ENCODE results near the gene ALKBH1. TPM values are rescaled to one million over a fixed set of nuclear protein-coding genes. Genes with fewer than 3 reads are reported as not detected.
"Not testable (repeated sequence)": the region's sequence is repeated elsewhere in the genome, so short reads cannot be mapped to it uniquely, and the experiment has no call there.

ALKBH1 gene
- total RNA-seq, 1 donor = 5.9 TPM

DNA sequence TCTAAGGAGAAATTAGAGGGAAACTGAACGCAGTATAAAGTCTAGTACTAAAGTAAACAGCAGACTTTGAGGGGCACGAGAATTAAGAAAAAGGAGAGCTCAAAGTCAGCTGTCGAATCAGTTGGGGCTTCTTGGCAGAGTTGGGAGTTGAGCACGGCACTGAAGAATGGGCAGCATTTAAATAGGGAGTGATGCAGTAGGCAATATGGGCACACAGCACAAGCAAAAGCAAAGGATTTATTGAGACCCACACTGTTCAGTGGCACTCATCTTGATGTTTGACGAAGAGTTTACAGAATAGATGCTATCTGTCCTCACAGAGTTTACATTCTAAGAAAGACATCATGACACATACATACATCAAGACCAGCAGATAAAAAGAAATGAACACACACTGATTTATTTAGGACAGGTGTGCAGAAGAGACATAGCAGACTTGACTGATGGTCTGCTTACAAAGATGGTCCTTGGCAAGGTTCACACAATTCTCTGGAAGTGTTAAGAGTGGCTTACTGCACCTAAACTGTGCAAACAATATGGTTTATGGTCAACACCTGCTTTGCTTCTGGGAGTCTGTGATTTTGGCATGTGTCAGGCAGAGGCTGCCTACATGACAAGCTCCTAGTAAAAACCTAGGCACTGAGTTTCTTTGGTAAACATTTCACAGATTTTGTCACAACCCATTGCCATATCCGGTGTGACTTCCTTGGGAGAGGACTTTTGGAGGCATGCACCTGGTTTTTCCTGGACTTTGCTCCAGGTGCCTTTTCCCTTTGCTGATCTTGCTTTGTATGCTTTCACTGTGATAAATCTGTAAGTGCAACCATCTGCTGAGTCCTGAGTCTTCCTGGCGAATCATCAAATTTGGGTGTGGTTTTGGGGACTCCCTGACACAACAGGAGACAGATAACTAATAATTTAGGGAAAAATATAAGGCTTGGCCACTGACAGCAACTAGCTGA is 26.3 kb downstream of the ALKBH1 start:
- DNase-seq (ENCODE audit: low read depth in 2 of 3, low spot score in 2 of 3) = no peak

DNA sequence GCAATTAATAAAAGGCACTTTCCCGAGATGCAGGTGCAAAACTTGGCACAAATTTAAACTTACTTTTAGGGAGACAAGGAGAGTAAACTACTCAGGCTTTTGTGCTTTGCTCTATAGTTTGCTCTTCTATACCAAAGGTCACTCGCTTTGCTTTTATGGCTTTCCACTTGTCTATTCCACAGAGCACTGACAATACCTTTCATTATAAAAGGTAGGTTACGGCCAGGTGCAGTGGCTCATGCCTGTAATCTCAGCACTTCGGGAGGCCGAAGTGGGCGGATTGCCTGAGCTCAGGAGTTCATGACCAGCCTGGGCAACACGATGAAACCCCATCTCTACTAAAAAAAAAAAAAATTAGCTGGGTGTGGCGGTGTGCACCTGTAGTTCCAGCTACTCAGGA is 32.9 kb downstream of the ALKBH1 start:
- DNase-seq (ENCODE audit: low read depth in 2 of 3, low spot score in 2 of 3) = no peak

DNA sequence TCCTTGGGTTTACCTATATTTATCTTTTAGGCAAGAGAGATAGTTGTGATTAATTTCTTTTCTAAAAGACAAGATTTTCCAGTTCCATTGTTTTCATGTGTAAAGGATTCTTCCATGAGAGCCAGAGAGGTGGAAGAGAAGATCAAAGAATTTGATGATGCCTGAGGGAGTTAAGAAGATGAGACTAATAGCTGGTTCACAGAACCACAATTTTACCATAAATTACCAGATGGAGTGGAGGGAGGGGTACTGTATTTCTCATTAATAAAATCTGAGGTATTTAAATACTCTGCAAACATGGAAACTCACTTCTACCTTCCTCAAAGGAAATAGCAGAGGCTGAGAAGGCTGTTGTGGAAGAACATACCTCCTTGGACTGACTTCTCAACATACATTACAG is 34.6 kb downstream of the ALKBH1 start:
- no peak for DNase-seq (ENCODE audit: low read depth in 2 of 3, low spot score in 2 of 3)

DNA sequence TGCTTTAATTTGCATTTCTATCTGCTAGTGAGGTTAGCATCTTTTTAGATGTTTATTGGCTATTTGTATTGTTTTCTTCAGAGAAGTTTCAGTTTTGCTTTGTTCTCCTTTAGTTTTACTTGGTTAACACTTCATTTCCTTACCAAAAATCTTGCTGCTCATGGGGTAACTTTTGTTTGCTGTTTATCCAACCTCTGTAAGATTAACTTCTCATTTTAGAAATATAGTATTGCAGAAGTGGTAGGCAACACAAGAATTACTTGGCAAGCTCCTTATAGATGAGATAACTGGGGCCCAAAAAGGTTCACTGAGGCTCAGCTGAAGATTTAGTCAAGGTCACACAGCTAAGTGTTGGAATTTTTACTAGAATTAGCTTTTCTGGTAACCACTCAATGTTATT is 40.5 kb downstream of the ALKBH1 start:
- DNase-seq (ENCODE audit: low read depth in 2 of 3, low spot score in 2 of 3) = no peak

DNA sequence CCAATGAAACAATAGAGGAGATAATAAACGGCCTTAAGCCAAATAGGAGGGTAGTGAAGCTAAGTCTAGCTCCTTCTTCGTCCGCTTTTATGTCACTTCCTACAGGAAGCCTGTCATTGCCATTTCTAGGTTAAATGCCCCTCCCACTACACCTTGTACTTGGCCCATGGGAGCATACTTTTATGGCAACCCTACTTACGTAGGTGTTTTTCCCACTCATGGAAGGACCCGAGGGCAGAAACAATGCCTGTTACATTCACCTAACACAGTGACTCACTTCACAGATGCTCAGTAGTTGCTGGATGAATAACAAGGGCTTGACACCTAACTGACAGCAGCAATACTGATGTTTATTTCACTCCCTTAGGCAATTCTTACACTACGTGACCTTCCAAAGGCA is 44.5 kb downstream of the ALKBH1 start:
- DNase-seq (ENCODE audit: low read depth in 2 of 3, low spot score in 2 of 3) = no peak

DNA sequence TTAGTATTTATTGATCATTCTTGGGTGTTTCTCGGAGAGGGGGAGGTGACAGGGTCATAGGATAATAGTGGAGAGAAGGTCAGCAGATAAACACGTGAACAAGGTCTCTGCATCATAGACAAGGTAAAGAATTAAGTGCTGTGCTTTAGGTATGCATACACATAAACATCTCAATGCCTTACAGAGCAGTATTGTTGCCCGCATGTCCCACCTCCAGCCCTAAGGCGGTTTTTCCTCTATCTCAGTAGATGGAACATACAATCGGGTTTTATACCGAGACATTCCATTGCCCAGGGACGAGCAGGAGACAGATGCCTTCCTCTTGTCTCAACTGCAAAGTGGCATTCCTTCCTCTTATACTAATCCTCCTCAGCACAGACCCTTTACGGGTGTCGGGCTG is 46.3 kb downstream of the ALKBH1 start:
- not testable (repeated sequence) for DNase-seq (ENCODE audit: low read depth in 2 of 3, low spot score in 2 of 3)

DNA sequence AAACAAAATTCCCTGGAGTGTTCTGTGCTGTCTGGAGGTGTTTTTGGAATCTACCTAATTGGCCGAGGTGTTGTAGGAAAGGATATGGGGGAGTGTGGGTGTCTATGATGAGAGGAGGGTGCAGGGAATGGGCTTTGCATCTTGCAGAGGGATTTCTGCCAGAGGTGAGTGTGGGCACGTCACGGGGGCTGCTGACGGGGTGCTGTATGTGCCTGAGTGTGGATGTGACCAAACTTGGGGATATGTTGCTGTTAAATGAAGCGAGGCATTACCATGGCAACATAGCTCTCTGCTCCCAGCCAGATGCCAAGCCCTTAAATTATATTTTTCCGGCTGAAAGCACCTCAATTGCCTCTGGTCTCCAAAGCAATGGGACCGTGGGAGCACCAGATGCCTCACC is 47.1 kb downstream of the ALKBH1 start:
- DNase-seq (ENCODE audit: low read depth in 2 of 3, low spot score in 2 of 3) = no peak

DNA sequence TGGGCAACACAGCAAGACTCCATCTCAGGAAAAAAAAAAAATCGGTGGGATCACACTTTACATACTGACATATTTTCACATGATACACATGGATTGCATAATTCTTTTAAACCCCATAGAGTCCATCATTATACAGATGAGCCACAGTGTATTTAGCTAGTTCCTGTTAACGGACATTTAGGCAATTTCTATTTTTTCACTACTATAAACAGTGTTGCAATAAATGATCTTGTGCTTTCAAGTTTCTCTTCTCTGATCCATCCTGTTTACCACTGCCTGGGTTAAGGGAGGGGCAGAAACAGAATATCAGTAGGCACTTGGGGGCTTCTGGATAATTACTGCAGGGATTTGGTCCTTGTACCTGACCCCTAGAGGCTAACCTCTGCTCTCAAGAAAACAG is 48.0 kb downstream of the ALKBH1 start:
- no peak for DNase-seq (ENCODE audit: low read depth in 2 of 3, low spot score in 2 of 3)

DNA sequence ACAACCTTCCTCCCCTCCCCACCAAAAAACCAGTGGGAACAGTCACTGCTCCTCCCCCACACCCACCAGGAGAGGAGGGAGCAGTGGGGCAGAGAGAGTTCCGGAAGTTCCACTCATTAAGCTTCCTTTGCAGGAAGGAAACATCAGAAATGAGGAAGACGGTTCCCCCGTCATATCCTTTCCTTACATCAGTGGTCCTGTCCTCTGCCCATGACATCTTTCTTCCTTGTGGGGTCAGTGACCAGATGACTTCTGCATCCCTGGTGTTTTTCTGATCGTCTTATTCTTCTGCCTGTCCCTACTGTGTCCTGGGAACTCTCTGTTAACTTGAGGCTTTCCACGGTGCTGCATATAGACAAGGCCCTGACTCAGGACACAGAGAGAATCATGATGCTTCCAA is 50.5 kb downstream of the ALKBH1 start:
- DNase-seq (ENCODE audit: low read depth in 2 of 3, low spot score in 2 of 3) = no peak

DNA sequence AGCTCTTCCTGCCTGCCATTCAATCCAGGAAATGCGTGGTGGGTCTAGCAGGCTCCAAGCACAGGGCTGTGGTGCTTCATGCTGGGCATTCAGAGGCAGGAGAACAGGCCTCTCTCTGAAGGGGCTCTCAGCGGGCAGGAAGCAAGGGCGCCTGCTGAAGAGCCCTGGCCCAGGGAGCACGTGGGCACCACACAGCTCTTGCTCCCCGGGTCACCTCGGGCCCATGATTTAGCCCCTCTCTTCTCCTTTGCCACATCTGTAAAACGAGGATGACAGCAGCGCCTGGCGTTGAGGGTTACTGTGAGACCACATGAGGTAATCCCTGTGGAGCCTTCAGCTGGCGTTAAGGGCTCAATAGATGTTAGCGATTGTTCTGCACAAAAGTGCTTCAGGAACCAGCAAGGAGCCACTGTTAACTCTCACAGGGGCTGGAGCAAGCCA is 53.8 kb downstream of the ALKBH1 start:
- peak in 1 of 3 donors; percentile 39 for DNase-seq (ENCODE audit: low read depth in 2 of 3, low spot score in 2 of 3)

DNA sequence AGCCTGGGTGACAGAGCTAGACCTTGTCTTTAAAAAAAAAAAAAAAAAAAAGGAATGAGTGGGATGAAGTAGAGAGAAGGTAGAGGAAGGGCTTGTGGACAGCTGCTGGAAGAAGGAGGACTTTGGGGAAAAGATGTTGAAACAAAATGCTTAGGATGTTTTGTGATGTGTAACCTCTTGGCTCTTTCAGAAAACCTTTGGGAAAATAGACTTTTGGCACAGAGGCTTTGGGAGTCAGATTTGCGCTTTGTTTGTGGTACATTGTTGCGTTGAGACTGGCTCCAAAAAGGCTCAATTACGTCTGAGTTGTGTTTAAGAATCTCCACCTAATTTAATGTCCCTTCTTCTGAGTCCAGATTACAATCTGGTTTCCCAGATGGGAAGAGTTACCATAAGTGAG is 58.5 kb downstream of the ALKBH1 start:
- DNase-seq (ENCODE audit: low read depth in 2 of 3, low spot score in 2 of 3) = no peak

DNA sequence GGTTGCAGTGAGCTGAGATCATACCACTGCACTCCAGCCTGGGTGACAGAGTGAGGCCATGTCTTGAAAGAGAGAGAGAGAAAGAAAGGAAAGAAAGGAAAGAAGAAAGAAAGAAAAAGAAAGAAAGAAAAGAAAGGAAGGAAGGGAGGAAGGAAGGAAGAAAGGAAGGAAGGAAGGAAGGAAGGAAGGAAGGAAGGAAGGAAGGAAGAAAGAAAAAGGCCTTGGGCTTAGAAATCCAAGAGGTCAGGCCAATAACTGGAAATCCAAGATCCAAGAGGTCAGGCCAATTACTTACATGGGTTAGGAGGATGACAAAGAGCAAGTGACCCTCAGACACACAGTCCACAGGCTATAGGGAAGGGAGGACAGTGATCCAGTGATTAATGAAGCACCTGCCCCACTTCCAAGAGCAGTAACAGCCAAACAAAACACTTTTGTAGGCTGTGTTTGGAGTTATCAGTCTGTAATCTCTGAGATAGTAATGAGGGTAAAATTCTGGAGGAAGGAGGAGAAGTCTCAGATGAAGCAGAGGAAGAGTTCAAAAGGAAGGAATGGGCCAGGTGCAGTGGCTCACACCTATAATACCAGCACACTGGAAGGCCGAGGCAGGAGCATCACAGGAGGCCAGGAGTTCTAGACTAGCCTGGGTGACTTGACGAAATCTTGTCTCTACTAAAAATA is 59.2 kb downstream of the ALKBH1 start:
- no peak for DNase-seq (ENCODE audit: low read depth in 2 of 3, low spot score in 2 of 3)

DNA sequence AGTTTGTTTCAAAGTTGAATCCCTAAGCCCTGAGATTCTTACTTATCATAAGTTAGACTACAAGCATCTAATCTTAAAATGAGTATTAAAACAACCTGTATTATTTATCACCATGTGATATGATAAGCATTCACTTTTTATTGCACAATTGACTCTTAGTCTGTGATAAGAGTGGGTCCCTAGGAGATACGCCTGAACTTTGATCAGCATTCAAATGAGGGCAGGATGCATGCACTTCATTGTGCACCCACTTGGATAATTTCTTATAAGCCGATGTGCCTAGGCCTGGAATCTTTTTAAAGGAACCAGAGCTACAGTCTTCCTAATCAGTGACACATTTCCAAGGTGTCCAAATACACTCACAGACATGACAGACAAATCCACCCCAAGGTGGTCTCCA is 60.0 kb downstream of the ALKBH1 start:
- DNase-seq (ENCODE audit: low read depth in 2 of 3, low spot score in 2 of 3) = no peak

DNA sequence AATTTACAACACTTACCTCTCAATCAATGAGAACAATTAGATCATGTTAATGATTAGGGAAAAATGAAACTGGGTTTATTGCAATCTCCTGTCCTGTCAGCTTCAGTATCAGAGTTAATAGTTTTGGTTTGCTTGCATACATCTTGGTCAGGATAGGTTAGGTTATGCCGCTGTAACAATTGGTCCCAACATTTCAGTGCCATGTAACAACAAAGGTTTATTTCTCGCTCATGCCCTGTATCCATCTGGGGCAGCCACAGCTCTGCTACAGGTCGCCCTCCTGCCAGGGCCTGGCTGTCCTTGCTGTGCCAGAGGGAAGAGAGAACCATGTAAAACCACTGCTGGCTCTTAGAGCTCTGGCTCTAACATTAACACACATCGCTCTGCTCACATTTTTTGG is 60.9 kb downstream of the ALKBH1 start:
- DNase-seq (ENCODE audit: low read depth in 2 of 3, low spot score in 2 of 3) = no peak

DNA sequence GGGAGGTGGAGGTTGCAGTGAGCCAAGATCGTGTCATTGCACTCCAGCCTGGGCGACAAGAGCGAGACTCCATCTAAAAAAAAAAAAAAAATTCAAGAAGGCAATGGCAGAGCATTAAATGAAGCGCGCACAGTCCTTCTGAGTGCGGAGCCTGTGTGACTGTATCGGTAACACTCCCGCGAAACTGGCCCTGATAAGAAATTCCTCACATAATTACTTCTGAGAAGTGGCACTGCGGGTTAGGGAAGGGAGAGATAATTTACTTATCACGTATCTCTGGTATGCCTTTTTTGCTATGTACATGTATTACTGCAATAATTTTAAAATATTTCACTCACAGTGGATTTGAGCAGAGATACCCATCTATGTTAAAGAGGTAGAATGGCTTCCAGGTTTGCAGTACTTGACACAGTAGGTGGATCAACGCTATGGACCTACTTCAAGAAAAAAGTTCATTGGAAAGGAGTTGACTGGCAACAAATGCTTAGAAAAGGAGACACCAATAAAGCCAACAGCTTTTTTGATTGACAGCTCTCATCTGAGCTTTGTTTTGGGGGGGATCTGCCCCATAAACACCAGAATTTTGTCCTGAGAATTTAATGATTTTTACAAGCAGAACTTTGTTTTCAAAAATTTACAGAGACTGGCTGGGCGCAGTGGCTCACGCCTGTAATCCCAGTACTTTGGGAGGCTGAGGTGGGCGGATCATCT is 62.1 kb downstream of the ALKBH1 start:
- DNase-seq (ENCODE audit: low read depth in 2 of 3, low spot score in 2 of 3) = no peak

DNA sequence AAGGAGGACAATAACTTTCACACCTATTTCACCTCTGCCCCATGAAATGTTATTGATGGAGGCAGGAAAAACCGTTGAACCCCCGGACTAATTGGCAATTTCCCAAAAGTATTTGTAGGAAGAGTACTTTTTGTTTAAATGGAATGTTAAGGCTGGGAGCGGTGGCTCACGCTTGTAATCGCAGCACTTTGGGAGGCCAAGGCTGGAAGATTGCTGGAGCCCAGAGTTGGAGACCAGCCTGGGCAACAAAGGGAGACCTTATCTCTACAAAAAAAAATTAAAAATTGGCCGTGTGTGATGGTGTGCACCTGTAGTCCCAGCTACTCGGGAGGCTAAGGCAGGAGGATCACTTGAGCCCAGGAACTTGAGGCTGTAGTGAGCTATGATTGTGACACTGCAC is 65.4 kb downstream of the ALKBH1 start:
- DNase-seq (ENCODE audit: low read depth in 2 of 3, low spot score in 2 of 3) = no peak

DNA sequence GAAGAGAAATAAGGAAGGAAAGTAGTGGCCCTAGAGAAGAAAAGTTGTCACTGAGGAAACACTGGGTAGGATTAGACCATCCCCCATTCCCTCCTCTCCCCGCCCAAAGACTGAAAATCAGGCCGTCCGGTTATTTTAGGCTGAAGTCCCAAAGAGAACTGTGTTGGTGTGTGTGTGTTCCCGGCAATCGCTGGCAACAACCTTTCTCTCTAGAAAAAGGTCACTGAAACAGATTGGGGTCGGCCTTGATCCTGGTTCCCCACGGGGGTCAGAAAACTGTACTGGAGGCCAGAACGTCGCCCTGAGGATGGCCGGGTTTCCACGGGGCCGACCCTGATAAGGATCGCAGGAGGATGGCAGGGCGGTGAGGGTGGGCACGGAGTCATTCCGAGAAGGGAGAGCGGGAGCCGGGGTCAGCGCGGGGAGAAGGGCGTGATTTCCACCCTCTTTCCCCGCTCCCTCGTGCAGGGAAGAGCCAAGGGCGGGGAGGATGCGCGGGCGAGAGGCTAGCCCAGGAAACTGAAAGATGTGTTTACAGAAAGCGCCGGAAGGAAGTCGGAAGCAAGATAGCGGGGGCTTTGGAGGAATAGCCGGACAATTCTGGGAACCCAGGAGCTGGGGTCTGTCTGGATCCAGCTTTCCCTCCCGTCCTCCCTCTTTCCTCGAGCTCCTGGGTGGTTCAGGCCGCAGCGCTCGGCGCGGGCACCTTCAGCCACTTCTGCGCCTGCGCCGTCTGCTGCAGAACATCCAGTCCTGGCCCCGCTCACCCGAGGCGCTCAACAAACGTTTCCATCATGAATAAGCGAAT is 66.1 kb downstream of the ALKBH1 start:
- peak; percentile 22 to 65 (median 41) for DNase-seq (ENCODE audit: low read depth in 2 of 3, low spot score in 2 of 3)

DNA sequence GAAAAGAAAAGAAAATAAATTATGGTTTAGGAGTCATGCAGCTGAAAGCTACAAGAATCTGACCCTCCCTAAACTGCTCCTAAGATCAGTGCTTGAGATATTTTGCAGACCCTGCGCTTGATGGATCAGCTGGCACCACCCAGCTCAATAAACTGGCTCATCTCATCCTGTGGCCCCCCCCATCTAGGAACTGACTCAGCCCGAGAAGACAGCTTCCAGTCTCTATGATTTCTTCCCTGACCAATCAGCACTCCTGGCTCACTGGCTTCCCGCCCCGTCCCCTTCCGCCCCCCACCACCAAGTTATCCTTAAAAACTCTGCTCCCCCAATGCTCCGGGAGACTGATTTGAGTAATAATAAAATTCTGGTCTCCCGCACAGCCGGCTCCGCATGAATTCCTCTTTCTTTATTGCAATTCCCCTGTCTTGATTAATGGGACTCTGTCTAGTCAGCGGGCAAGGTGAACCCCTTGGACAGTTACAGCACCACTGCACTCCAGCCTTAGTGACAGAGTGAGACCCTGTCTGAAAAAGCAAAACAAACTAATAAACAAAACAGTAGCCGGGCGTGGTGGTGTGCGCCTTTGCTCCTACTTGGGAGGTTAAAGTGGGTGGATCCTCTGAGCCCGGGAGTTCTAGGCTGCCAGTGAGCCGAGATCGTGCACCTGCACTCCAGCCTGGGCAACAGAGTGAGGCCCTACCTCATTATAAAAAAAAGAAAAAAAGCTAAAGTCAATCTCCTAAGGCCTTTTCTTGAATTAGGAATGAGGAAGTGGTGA is 66.9 kb downstream of the ALKBH1 start:
- peak in 2 of 3 donors; percentile 42 to 70 for DNase-seq (ENCODE audit: low read depth in 2 of 3, low spot score in 2 of 3)

DNA sequence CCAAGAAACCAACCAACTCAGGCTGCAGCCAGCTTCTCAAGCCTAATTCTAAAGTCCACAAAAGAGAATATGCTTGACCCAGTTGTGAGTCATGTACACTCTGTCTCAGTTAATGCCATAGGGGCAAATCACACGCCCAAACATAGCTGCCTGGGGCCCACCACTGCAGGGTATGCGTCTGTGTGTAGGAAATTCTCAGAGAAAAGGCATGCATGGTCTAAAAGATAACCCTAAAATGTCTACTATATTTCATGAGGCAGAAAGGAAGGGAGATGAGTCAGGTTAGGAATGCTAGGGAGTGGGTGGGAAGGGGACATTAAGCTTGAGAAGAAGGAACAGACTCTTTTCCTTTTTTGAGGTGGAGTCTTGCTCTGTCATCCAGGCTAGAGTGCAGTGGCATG is 69.1 kb downstream of the ALKBH1 start:
- no peak for DNase-seq (ENCODE audit: low read depth in 2 of 3, low spot score in 2 of 3)

DNA sequence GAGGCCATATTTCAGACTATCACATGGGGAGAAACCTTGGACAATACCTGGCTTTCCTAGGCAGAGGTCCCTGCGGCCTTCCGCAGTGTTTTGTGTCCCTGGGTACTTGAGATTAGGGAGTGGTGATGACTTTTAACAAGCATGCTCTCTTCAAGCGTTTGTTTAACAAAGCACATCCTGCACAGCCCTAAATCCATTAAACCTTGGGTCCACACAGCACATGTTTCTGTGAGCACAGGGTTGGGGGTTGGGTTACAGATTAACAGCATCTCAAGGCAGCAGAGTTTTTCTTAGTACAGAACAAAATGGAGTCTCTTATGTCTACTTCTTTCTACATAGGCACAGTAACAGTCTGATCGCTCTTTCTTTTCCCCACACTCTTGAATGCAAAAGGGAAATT is 72.0 kb downstream of the ALKBH1 start:
- DNase-seq (ENCODE audit: low read depth in 2 of 3, low spot score in 2 of 3) = not testable (repeated sequence)

Data from hematopoietic multipotent progenitor cell (in vitro differentiated cells).